Fibroblast of pulmonary artery (primary cell): ENCODE data around the gene NOS3.

ENCODE experiments used
- DNase-seq: peaks from one replicate; pipeline ENCODE4 v3.0.0-alpha.2; 2010; ENCODE audit warnings: low read depth
- H3K4me3 ChIP-seq: replicated peaks from 2 replicates; pipeline ENCODE4 v1.5.1; 2011; ENCODE audit warnings: low read depth, mild to moderate bottlenecking, control low read depth, low read length, moderate library complexity
- CTCF ChIP-seq: IDR thresholded peaks from 2 replicates; pipeline ENCODE4 v1.5.1; 2011; ENCODE audit warnings: mild to moderate bottlenecking, control low read depth, low read length, inconsistent platforms; ENCODE audit errors: missing control alignments

Gene NOS3

GRCh38 chr7:150971242-150972022, 19.4 kb upstream of the NOS3 start:
- no peak for DNase-seq
- H3K4me3 ChIP-seq, result no peak overlapping the region
- TF ChIP-seq CTCF, result no peak

GRCh38 chr7:150972023-150972468, 18.8 kb upstream of the NOS3 start:
- no peak overlapping the region for H3K4me3 ChIP-seq
- DNase-seq, result no peak
- no peak for TF ChIP-seq CTCF

- no peak overlapping the region for H3K4me3 ChIP-seq
- TF ChIP-seq CTCF, result no peak
- no peak for DNase-seq
Measured at GRCh38 chr7:150972741-150973140, 18.1 kb upstream of the NOS3 start.

- DNase-seq, result no peak
- no peak overlapping the region for H3K4me3 ChIP-seq
- TF ChIP-seq CTCF, result no peak
Measured at GRCh38 chr7:150973571-150974451, 17.0 kb upstream of the NOS3 start.

GRCh38 chr7:150974468-150975391, 16.1 kb upstream of the NOS3 start:
- peak overlapping the region; percentile 12 for H3K4me3 ChIP-seq
- no peak for TF ChIP-seq CTCF
- DNase-seq, result no peak

GRCh38 chr7:150975536-150976319, 15.1 kb upstream of the NOS3 start:
- no peak overlapping the region for H3K4me3 ChIP-seq
- DNase-seq, result no peak
- TF ChIP-seq CTCF, result no peak
